ENCODE data around the gene VWA7.

DNA sequence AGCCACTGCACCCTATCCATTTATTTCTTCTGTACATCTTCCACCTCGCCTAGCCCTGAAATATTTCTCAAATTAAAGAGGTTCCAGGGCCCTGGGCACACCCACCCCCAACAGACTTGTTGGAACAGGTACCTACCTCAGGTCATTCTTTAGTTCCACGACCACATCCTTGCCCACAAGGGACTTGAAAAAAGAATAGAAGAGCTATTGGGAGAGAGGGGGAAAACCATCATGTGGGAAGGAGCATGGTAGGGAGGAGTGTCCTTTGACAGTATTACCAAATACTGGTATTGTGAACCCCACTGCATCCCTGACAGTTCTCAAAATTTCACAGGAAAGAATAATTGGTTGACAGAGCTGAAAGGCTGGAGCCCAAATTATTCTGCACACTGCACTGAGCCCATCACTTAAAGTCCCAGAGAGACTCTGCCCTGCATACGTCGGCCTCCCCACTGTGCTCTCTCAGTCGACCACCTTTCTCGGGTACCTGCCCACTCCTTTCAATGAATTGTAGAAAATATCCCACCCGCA lies 28.9 kb upstream of the VWA7 start:
- TF ChIP-seq, protein P1, sequence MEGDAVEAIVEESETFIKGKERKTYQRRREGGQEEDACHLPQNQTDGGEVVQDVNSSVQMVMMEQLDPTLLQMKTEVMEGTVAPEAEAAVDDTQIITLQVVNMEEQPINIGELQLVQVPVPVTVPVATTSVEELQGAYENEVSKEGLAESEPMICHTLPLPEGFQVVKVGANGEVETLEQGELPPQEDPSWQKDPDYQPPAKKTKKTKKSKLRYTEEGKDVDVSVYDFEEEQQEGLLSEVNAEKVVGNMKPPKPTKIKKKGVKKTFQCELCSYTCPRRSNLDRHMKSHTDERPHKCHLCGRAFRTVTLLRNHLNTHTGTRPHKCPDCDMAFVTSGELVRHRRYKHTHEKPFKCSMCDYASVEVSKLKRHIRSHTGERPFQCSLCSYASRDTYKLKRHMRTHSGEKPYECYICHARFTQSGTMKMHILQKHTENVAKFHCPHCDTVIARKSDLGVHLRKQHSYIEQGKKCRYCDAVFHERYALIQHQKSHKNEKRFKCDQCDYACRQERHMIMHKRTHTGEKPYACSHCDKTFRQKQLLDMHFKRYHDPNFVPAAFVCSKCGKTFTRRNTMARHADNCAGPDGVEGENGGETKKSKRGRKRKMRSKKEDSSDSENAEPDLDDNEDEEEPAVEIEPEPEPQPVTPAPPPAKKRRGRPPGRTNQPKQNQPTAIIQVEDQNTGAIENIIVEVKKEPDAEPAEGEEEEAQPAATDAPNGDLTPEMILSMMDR (IDR thresholded peaks at IDR 0.05): no peak
- TF ChIP-seq POLR2A (IDR thresholded peaks at IDR 0.05): no peak
